ENCODE measurements around the gene CCDC86. TPM values are rescaled to one million over a fixed set of nuclear protein-coding genes. Genes with fewer than 3 reads are reported as not detected.
"Not testable (repeated sequence)": the region's sequence is repeated elsewhere in the genome, so short reads cannot be mapped to it uniquely, and the experiment has no call there.

CCDC86 gene
- 10 to 100 TPM in 1 of 2 donors, 1 to 10 TPM in 1; 7.3 to 14.4 TPM for total RNA-seq
- long read RNA-seq, transcript CCDC86-201 (4 exons, 1,893 nt), result major isoform, 36 of 37 reads
- long read RNA-seq, partial matches to known transcripts, result 0 of 37 reads
- long read RNA-seq, other reads (novel, unspliced or antisense), result 1 of 37 reads

GRCh38 chr11:60841797-60842667 is at the start of gene CCDC86:
Gene CCDC86 (plus strand): TSS chr11:60842113. CDS start chr11:60842125, 12 bp downstream.
- peak; percentile 97 for ATAC-seq
- intact Hi-C loops (cut with DNase I, micrococcal nuclease), result no loop called here

GRCh38 chr11:60792521-60792920 is 49.4 kb upstream of the CCDC86 start:
- intact Hi-C loops (cut with DNase I, micrococcal nuclease), result no loop called here
- ATAC-seq (no peak), DNase-seq (no peak)

More at GRCh38 chr11:60841797-60842667, at the start of gene CCDC86:
- peak; percentile 94 to 97 for DNase-seq

- ATAC-seq (no peak), DNase-seq (no peak)
- intact Hi-C loops (cut with DNase I, micrococcal nuclease), result no loop called here
Measured at GRCh38 chr11:60795291-60795690, 46.6 kb upstream of the CCDC86 start.

GRCh38 chr11:60797846-60798630 is 43.9 kb upstream of the CCDC86 start:
- no peak for ATAC-seq
- DNase-seq, result no peak
- intact Hi-C loops (cut with DNase I, micrococcal nuclease), result no loop called here

GRCh38 chr11:60798631-60799030 is 43.3 kb upstream of the CCDC86 start:
- intact Hi-C loops (cut with DNase I, micrococcal nuclease), result no loop called here
- DNase-seq, result no peak
- no peak for ATAC-seq

- DNase-seq, result no peak
- no peak for ATAC-seq
- intact Hi-C loops (cut with DNase I, micrococcal nuclease), result no loop called here
Measured at GRCh38 chr11:60801194-60801593, 40.7 kb upstream of the CCDC86 start.

- no peak for DNase-seq
- intact Hi-C loops (cut with DNase I, micrococcal nuclease), result no loop called here
- no peak for ATAC-seq
Measured at GRCh38 chr11:60803273-60803936, 38.5 kb upstream of the CCDC86 start.

- intact Hi-C loops (cut with DNase I, micrococcal nuclease), result no loop called here
- ATAC-seq, result no peak
- DNase-seq, result no peak
Measured at GRCh38 chr11:60809249-60809648, 32.7 kb upstream of the CCDC86 start.

GRCh38 chr11:60809691-60810090 is 32.2 kb upstream of the CCDC86 start:
- intact Hi-C loops (cut with DNase I, micrococcal nuclease), result no loop called here
- DNase-seq (no peak), ATAC-seq (no peak)

- ATAC-seq (no peak), DNase-seq (no peak)
- intact Hi-C loops (cut with DNase I, micrococcal nuclease), result no loop called here
Measured at GRCh38 chr11:60810151-60810550, 31.8 kb upstream of the CCDC86 start.

- intact Hi-C loops (cut with DNase I, micrococcal nuclease), result no loop called here
- peak; percentile 92 for ATAC-seq
Measured at GRCh38 chr11:60810569-60810968, 31.3 kb upstream of the CCDC86 start.

GRCh38 chr11:60813324-60813723 is 28.6 kb upstream of the CCDC86 start:
- ATAC-seq, result no peak

More at GRCh38 chr11:60810569-60810968, 31.3 kb upstream of the CCDC86 start:
- DNase-seq, result peak in 1 of 2 donors; percentile 44

GRCh38 chr11:60814112-60814511 is 27.8 kb upstream of the CCDC86 start:
- no peak for ATAC-seq
- intact Hi-C loops (cut with DNase I, micrococcal nuclease), result no loop called here
- DNase-seq, result no peak

More at GRCh38 chr11:60813324-60813723, 28.6 kb upstream of the CCDC86 start:
- DNase-seq, result no peak
- intact Hi-C loops (cut with DNase I, micrococcal nuclease), result no loop called here

- intact Hi-C loops (cut with DNase I, micrococcal nuclease), result no loop called here
- ATAC-seq, result no peak
- DNase-seq, result no peak
Measured at GRCh38 chr11:60816590-60817157, 25.2 kb upstream of the CCDC86 start.

- ATAC-seq (no peak), DNase-seq (no peak)
- intact Hi-C loops (cut with DNase I, micrococcal nuclease), result no loop called here
Measured at GRCh38 chr11:60818057-60818456, 23.9 kb upstream of the CCDC86 start.

- ATAC-seq, result no peak
- DNase-seq, result no peak
- intact Hi-C loops (cut with DNase I, micrococcal nuclease), result no loop called here
Measured at GRCh38 chr11:60821827-60822599, 19.9 kb upstream of the CCDC86 start.

- DNase-seq; intact Hi-C loops (cut with DNase I, micrococcal nuclease); ATAC-seq: not testable (repeated sequence)
Measured at GRCh38 chr11:60823745-60824306, 18.1 kb upstream of the CCDC86 start.

- DNase-seq (no peak), ATAC-seq (no peak)
- intact Hi-C loops (cut with DNase I, micrococcal nuclease), result no loop called here
Measured at GRCh38 chr11:60825118-60825517, 16.8 kb upstream of the CCDC86 start.

Data from left colon (tissue), 2 donors.